HG02840 (cell line): ENCODE data around the gene VGF.
"Not testable (repeated sequence)": the region's sequence is repeated elsewhere in the genome, so short reads cannot be mapped to it uniquely, and the experiment has no call there.

ENCODE experiments used
- ATAC-seq: cut with Tn5 transposase; IDR thresholded peaks from one replicate; pipeline ENCODE4 v1.9.1; 2021; ENCODE audit warnings: mild to moderate bottlenecking, moderate library complexity, moderate number of reproducible peaks; ENCODE audit not compliant: unreplicated experiment, low FRiP score

Gene VGF

GRCh38 chr7:101165075-101165957 is at the start of gene VGF:
TSS of gene VGF (minus strand) at chr7:101165569. CDS start at chr7:101164843, 726 bp downstream.
- ATAC-seq, result peak; percentile 59

GRCh38 chr7:101212014-101212413 is 46.6 kb upstream of the VGF start:
- no peak for ATAC-seq

DNA sequence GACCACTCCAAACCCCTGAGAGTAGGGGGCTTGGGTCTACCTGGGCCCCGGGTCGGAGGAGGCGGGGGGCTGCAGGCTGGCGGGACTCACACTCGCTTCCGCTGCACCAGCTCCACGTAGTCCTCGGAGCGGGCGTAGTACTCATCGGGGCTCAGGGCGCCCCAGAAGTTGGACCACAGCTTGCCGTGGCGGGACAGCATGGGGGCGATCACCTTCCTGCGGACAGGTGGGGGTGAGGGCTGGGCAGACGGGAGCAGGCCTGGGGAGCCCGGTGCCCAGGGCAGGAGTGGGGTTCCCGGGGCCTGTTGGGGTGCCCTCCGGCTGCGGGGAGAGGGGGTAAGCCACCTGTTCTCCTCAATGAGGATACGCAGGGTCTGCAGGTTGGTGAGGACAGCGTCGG is 46.1 kb upstream of the VGF start:
- ATAC-seq, result no peak

GRCh38 chr7:101210143-101210542 is 44.8 kb upstream of the VGF start:
- no peak for ATAC-seq

- no peak for ATAC-seq
Observed at GRCh38 chr7:101208794-101209193, 43.4 kb upstream of the VGF start.

DNA sequence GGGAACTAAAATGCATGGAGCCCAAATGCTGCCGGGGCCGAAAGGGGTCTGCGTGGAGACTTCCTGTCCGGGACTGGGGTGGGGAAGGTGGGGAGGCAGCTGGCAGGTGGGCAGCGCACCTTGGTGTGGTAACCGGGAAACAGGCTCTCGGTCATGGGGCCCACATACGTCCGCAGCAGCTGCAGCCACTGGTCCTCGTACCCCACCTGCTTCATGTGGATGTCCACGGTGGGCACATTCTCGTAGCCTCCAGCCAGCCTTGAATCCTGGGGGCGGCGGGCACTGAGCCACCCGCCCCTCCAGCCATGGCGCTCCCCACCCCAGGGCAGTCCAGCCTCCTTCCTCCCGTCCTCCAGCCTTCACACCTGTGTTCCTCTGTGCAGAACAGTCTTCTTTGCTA is 42.1 kb upstream of the VGF start:
- no peak for ATAC-seq

DNA sequence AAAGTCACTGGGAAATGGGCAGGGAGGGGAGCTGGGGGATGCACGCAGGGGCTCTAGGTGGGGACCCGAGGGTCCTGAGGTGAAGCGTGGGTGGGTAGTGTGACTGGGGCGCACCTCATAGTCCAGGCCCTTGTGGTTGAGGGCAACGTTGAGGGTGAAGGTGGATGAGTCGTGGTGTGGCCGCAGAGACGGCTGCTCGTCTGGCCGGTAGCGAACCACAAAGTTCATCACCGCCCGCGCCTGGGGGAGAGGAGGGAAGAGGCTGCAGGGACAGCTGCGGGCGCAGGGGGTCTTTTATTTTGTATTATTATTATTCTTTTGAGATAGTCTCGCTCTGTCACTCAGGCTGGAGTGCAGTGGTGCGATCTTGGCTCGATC is 41.3 kb upstream of the VGF start:
- ATAC-seq, result no peak

- no peak for ATAC-seq
Observed at GRCh38 chr7:101205901-101206664, 40.7 kb upstream of the VGF start.

DNA sequence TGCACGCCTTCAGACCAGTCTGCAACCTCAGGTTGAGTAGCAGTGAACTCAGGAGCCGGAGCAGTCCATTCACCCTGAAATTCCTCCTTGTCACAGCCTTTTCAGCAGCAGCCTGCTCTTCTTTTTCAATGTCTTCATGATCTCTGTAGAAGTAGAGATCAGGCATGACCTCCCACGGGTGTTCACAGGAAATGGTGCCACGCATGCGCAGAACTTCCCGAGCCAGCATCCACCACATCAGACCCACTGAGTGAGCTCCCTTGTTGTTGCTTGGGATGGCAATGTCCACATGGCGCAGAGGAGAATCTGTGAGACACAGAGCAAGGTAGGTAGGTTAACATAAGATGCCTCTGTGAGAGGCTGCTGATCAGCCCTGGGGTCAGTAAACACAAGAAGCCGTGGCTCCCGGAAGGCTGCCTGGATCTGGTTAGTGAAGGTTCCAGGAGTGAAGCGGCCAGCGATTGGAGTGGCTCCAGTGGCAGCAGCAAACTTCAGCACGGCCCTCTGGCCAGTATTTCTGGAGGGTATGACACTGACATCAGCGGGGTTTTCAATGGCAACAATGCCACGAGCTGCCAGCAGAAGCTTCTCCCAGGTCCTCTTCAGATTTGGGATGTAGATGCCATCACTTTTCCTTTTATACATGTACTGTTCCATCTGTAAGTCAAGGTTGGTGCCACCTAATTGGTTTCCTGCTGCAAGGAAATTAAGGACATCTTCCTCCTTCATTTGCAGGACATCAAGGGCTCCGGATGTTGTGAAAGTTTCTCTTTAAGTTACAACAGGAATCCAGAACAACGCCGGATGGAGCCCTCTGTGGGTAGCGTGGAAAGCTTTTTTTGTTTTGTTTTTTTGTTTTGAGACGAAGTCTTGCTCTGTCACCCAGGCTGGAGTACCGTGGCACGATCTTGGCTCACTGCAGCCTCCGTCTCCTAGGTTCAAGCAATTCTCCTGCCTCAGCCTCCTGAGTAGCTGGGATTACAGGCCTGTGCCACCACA is 38.7 kb upstream of the VGF start:
- ATAC-seq, result not testable (repeated sequence)

GRCh38 chr7:101202603-101202918 is 37.2 kb upstream of the VGF start:
- no peak for ATAC-seq

DNA sequence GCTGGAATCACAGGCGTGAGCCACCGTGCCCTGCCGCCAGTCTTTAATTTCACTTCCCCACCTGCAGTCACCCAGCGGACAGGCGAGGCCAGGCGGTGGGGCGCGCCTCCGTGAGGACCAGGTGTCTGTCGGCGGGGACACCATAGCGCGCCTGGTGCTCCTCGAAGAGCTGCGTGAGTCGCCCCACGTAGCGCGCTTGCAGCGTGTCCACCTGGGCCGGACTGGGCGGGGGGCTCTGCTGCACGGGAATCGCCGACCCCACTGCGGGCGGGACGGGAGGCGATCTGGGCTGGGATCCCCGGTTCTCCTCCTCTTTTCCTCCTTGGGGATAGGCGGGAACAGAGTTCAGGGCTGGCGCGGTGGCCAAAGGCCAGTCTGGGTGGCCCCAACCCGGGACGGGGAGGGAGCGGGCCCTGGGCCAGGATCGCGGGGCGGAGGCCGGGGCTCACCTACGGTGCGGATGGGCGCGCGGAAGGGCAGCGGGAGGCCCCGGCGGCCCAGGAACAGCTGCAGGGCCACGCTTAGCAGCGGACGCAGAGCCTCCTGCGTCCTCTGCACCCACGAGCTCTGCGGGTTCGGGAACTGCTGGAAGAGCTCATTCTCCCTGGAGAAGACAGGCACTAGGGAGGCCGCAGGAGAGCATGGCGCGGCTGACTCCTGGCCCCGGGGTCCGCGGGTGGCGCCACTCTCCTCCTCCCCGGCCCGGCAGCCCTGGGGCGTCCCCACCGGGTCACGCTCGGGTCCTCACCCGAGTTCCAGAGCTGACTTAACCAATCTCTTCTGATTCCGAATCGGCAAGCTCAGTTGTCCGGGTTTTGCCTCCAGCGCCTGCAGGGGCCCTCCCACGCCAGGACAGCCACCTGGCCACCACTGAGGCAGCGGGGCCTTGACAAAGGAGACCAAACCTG is 36.6 kb upstream of the VGF start:
- ATAC-seq, result no peak

- ATAC-seq, result no peak
Observed at GRCh38 chr7:101200862-101201599, 35.7 kb upstream of the VGF start, which contains the start of gene MOGAT3. TSS of gene MOGAT3 (minus strand) at chr7:101201036. CDS start at chr7:101200854, 182 bp downstream.

DNA sequence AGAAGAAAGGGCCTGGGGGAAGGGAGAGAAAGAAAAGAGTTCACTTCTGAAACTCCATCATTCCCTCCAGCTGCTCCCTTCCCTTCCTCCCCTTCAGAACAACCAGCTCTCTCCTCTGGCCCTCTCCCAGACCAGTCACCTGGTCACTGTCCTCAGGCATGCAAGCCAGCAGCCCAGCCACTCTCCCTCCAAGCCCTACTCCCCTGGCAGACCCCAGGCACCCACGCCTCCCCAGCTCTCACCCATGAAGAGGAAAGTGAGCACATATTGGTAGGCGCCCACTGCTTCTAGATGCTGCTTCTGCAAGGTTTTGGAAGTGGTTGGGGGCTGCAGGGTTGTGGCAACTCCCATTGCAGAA is 35.1 kb upstream of the VGF start:
- no peak for ATAC-seq

DNA sequence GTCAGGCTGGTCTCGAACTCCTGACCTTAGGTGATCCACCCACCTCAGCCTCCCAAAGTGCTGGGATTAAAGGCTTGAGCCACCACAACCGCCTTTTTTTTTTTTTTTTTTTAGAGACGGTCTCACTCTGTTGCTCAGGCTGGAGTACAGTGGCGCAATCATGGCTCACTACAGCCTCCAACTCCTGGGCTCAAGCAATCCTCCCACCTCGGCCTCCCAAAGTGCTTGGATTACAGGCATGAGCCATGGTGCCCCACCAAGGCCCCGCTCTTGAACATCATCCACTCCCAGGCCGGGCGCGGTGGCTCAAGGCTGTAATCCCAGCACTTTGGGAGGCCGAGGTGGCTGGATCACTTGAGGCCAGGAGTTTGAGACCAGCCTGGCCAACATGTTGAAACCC is 34.2 kb upstream of the VGF start:
- not testable (repeated sequence) for ATAC-seq

DNA sequence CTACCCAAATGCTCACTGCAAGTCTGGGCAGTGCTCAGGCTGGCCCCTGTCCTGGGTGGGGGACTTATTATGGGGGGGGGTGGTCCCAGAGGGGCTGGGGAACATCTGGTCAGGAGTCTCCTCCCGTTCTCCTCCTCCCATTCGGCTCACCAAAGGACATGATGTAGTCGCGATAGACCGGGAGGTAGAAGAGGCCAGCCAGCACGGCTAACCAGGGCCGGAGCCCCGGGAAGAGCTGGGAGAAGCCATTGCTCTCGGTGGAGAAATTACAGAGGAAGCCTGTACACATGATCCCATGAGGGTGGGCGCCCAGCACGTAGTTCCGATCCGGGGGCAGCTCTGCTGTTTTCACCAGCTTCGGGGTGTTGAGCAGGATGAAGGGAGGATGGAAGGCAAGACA is 33.1 kb upstream of the VGF start:
- ATAC-seq, result no peak

- ATAC-seq, result no peak
Observed at GRCh38 chr7:101197991-101198390, 32.6 kb upstream of the VGF start.

- ATAC-seq, result no peak
Observed at GRCh38 chr7:101195884-101196283, 30.5 kb upstream of the VGF start.

GRCh38 chr7:101189109-101189508 is 23.7 kb upstream of the VGF start:
- no peak for ATAC-seq

GRCh38 chr7:101186844-101187428 is 21.6 kb upstream of the VGF start:
- no peak for ATAC-seq
